Chondrocyte (in vitro differentiated cells): Measurements from ENCODE around the gene C15orf62. TPM values are rescaled to one million over a fixed set of nuclear protein-coding genes. Genes with fewer than 3 reads are reported as not detected.
A peak's percentile ranks its signal among the peaks of the same experiment; 100 is the strongest.

Experiments
- DNase-seq: peaks from one replicate; pipeline ENCODE4 v3.0.0; 2021; ENCODE audit warnings: mixed read lengths, low spot score
- H3K27ac Mint-ChIP-seq: one replicate; pipeline ENCODE4 v1.8.0; 2021; ENCODE audit warnings: mild to moderate bottlenecking, moderate library complexity, mixed read lengths; ENCODE audit not compliant: unreplicated experiment
- H3K27me3 Mint-ChIP-seq: 2 replicates; pipeline ENCODE4 v1.8.0; 2021; ENCODE audit warnings: low read depth, mixed read lengths
- H3K36me3 Mint-ChIP-seq: 2 replicates; pipeline ENCODE4 v1.8.0; 2021; ENCODE audit warnings: low read depth, mixed read lengths
- H3K4me1 Mint-ChIP-seq: 2 replicates; pipeline ENCODE4 v1.8.0; 2021; ENCODE audit warnings: low read depth, mild to moderate bottlenecking, mixed read lengths
- H3K4me3 Mint-ChIP-seq: one replicate; pipeline ENCODE4 v1.8.0; 2021; ENCODE audit warnings: mild to moderate bottlenecking, moderate library complexity, mixed read lengths; ENCODE audit not compliant: unreplicated experiment
- H3K9me3 Mint-ChIP-seq: 2 replicates; pipeline ENCODE4 v1.8.0; 2021; ENCODE audit warnings: low read depth, mixed read lengths
- total RNA-seq: library from RNA; stranded (reverse); gene quantifications from 3 replicates; pipeline ENCODE4 v1.2.1, GENCODE V29; 2021
- TF ChIP-seq, protein P1 (sequence below): fragments of 200-600 bp; sonication (generic); IDR thresholded peaks from 2 replicates; pipeline ENCODE4 v1.5.0; 2021; ENCODE audit warnings: antibody characterized with exemption, mild to moderate bottlenecking, moderate library complexity

The C15orf62 gene
- total RNA-seq, 1 donor from 2014 or later, result 0.12 TPM

GRCh38 chr15:40789999-40790398 lies 20.2 kb downstream of the C15orf62 start:
- TF ChIP-seq, protein P1, sequence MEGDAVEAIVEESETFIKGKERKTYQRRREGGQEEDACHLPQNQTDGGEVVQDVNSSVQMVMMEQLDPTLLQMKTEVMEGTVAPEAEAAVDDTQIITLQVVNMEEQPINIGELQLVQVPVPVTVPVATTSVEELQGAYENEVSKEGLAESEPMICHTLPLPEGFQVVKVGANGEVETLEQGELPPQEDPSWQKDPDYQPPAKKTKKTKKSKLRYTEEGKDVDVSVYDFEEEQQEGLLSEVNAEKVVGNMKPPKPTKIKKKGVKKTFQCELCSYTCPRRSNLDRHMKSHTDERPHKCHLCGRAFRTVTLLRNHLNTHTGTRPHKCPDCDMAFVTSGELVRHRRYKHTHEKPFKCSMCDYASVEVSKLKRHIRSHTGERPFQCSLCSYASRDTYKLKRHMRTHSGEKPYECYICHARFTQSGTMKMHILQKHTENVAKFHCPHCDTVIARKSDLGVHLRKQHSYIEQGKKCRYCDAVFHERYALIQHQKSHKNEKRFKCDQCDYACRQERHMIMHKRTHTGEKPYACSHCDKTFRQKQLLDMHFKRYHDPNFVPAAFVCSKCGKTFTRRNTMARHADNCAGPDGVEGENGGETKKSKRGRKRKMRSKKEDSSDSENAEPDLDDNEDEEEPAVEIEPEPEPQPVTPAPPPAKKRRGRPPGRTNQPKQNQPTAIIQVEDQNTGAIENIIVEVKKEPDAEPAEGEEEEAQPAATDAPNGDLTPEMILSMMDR, result no peak
- no peak overlapping the region for H3K4me3 Mint-ChIP-seq

GRCh38 chr15:40790718-40791117 lies 20.9 kb downstream of the C15orf62 start:
- Mint-ChIP-seq H3K4me3 (no peak overlapping the region), H3K9me3 (no peaks in the 10 kb centered on the region), H3K27me3 (no peaks in the 10 kb centered on the region), H3K36me3 (peaks cover 2% of the 10 kb centered on the region), H3K4me1 (peaks cover 32% of the 10 kb centered on the region), H3K27ac (no peak overlapping the region)
- no peak for DNase-seq
- TF ChIP-seq, protein P1, result no peak

More at GRCh38 chr15:40789999-40790398, 20.2 kb downstream of the C15orf62 start:
- H3K36me3 Mint-ChIP-seq, result peaks cover 2% of the 10 kb centered on the region
- H3K9me3 Mint-ChIP-seq, result no peaks in the 10 kb centered on the region
- H3K27ac Mint-ChIP-seq, result no peak overlapping the region
- H3K27me3 Mint-ChIP-seq, result no peaks in the 10 kb centered on the region
- peaks cover 28% of the 10 kb centered on the region for H3K4me1 Mint-ChIP-seq
- no peak for DNase-seq

DNA sequence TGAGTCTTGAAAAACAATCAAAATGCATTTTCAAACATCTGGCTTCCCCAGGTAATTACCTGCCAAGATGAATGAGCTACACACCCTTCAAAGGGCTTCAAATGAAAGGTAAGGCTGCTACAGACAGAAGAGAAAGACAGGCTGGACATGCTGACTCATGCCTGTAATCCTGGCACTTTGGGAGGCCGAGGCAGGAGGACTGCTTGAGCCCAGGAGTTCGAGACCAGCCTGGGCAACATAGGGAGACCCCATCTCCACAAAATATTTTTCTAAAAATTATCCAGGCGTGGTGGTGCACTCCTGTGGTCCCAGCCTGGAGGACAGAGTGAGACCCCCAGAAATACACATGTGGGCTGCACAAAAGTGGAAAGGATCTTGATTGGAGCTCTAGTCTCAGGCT lies 22.6 kb downstream of the C15orf62 start:
- peaks cover 2% of the 10 kb centered on the region for H3K36me3 Mint-ChIP-seq
- no peaks in the 10 kb centered on the region for H3K9me3 Mint-ChIP-seq
- H3K27ac Mint-ChIP-seq, result no peak overlapping the region
- H3K27me3 Mint-ChIP-seq, result no peaks in the 10 kb centered on the region
- DNase-seq, result no peak
- peaks cover 23% of the 10 kb centered on the region for H3K4me1 Mint-ChIP-seq
- TF ChIP-seq, protein P1, result no peak
- H3K4me3 Mint-ChIP-seq, result no peak overlapping the region

GRCh38 chr15:40793216-40793989 lies 23.6 kb downstream of the C15orf62 start:
- Mint-ChIP-seq H3K27me3 (no peaks in the 10 kb centered on the region), H3K4me1 (peaks cover 19% of the 10 kb centered on the region), H3K36me3 (peaks cover 3% of the 10 kb centered on the region), H3K9me3 (no peaks in the 10 kb centered on the region), H3K4me3 (no peak overlapping the region), H3K27ac (peak overlapping the region; percentile 65)
- TF ChIP-seq, protein P1, result no peak
- DNase-seq, result no peak

- no peak for DNase-seq
- H3K9me3 Mint-ChIP-seq, result no peaks in the 10 kb centered on the region
- peaks cover 15% of the 10 kb centered on the region for H3K4me1 Mint-ChIP-seq
Observed at GRCh38 chr15:40796041-40796440, 26.3 kb downstream of the C15orf62 start.

More at GRCh38 chr15:40796041-40796440, 26.3 kb downstream of the C15orf62 start:
- Mint-ChIP-seq H3K27me3 (no peaks in the 10 kb centered on the region), H3K4me3 (no peak overlapping the region), H3K36me3 (peaks cover 7% of the 10 kb centered on the region), H3K27ac (no peak overlapping the region)
- TF ChIP-seq, protein P1, result no peak
